ENCODE data around the gene SKIDA1. TPM values are rescaled to one million over a fixed set of nuclear protein-coding genes. Genes with fewer than 3 reads are reported as not detected.
A peak's percentile ranks its signal among the peaks of the same experiment; 100 is the strongest.

Gene SKIDA1
- total RNA-seq, 4 donors from 2014 or later, result 0.39 to 5.2 (median 2.3) TPM

- 33 to 43% methylated on average over 7 of the region's 7 CpGs for WGBS, 2 donors
- H3K27ac ChIP-seq, result peak overlapping the region; percentile 95 to 99 (median 97)
- no peaks in the 10 kb centered on the region for H3K9me3 ChIP-seq
- no peak for DNase-seq (ENCODE audit: low spot score in 2 of 2)
- H3K36me3 ChIP-seq, result no peaks in the 10 kb centered on the region
- H3K4me1 ChIP-seq, result peaks cover 0 to 61% (median 0%) of the 10 kb centered on the region in 4 donors
- H3K4me3 ChIP-seq, result peak overlapping the region in 3 of 4 donors; percentile 37 to 71 (median 57)
- TF ChIP-seq EP300 (IDR thresholded peaks at IDR 0.05) (no peak), CTCF (IDR thresholded peaks at IDR 0.05) (no peak), POLR2A (IDR thresholded peaks at IDR 0.05) (no peak)
- H3K27me3 ChIP-seq, result no peaks in the 10 kb centered on the region
Observed at GRCh38 chr10:21524131-21524525, 1.4 kb downstream of the SKIDA1 start.

GRCh38 chr10:21523557-21524008, 1.9 kb downstream of the SKIDA1 start:
- no peak for TF ChIP-seq CTCF (IDR thresholded peaks at IDR 0.05)
- DNase-seq (ENCODE audit: low spot score in 2 of 2), result no peak
- Histone ChIP-seq H3K27ac (peak overlapping the region; percentile 95 to 99 (median 97)), H3K27me3 (peaks cover 0 to 4% of the 10 kb centered on the region in 2 donors), H3K36me3 (no peaks in the 10 kb centered on the region), H3K4me3 (no peak overlapping the region), H3K9me3 (no peaks in the 10 kb centered on the region), H3K4me1 (peaks cover 0 to 61% (median 0%) of the 10 kb centered on the region in 4 donors)
- WGBS, 2 donors, result 37 to 48% methylated on average over 3 of the region's 3 CpGs

GRCh38 chr10:21522631-21523406, 2.7 kb downstream of the SKIDA1 start:
- H3K27me3 ChIP-seq, result peaks cover 0 to 11% of the 10 kb centered on the region in 2 donors
- no peak overlapping the region for H3K4me3 ChIP-seq
- peak overlapping the region; percentile 35 to 99 (median 70) for H3K27ac ChIP-seq
- H3K36me3 ChIP-seq, result no peaks in the 10 kb centered on the region
- 44 to 63% methylated on average over 1 of the region's 1 CpG for WGBS, 2 donors
- H3K9me3 ChIP-seq, result no peaks in the 10 kb centered on the region
- peaks cover 0 to 62% (median 0%) of the 10 kb centered on the region in 4 donors for H3K4me1 ChIP-seq
- no peak for DNase-seq (ENCODE audit: low spot score in 2 of 2)
- no peak for TF ChIP-seq POLR2A (IDR thresholded peaks at IDR 0.05)
- no peak for TF ChIP-seq CTCF (IDR thresholded peaks at IDR 0.05)
- no peak for TF ChIP-seq EP300 (IDR thresholded peaks at IDR 0.05)

GRCh38 chr10:21521751-21522533, 3.5 kb downstream of the SKIDA1 start:
- DNase-seq (ENCODE audit: low spot score in 2 of 2), result no peak
- 62 to 66% methylated on average over 4 of the region's 4 CpGs for WGBS, 2 donors
- H3K4me1 ChIP-seq, result peaks cover 0 to 64% (median 0%) of the 10 kb centered on the region in 4 donors
- H3K36me3 ChIP-seq, result no peaks in the 10 kb centered on the region
- peaks cover 0 to 14% of the 10 kb centered on the region in 2 donors for H3K27me3 ChIP-seq
- no peak overlapping the region for H3K4me3 ChIP-seq
- H3K9me3 ChIP-seq, result no peaks in the 10 kb centered on the region
- H3K27ac ChIP-seq, result peak overlapping the region in 2 of 4 donors; percentile 97 to 99
- no peak for TF ChIP-seq EP300 (IDR thresholded peaks at IDR 0.05)
- TF ChIP-seq CTCF (IDR thresholded peaks at IDR 0.05), result no peak
- no peak for TF ChIP-seq POLR2A (IDR thresholded peaks at IDR 0.05)

GRCh38 chr10:21520949-21521348, 4.5 kb downstream of the SKIDA1 start:
- no peak for DNase-seq (ENCODE audit: low spot score in 2 of 2)
- Histone ChIP-seq H3K4me3 (no peak overlapping the region), H3K27ac (peak overlapping the region; percentile 74 to 99 (median 84)), H3K4me1 (peaks cover 0 to 69% (median 0%) of the 10 kb centered on the region in 4 donors), H3K27me3 (peaks cover 0 to 14% of the 10 kb centered on the region in 2 donors), H3K9me3 (no peaks in the 10 kb centered on the region), H3K36me3 (no peaks in the 10 kb centered on the region)
- TF ChIP-seq POLR2A (IDR thresholded peaks at IDR 0.05) (no peak), EP300 (IDR thresholded peaks at IDR 0.05) (no peak), CTCF (IDR thresholded peaks at IDR 0.05) (no peak)
- WGBS, 2 donors, result 54 to 78% methylated on average over 8 of the region's 8 CpGs

All from tibial nerve (tissue), 4 donors.